HepG2 (cell line): ENCODE data around the gene RPS28. TPM values are rescaled to one million over a fixed set of nuclear protein-coding genes. Genes with fewer than 3 reads are reported as not detected.

Experiments used
- ARID3A ChIP-seq: IDR thresholded peaks from 2 replicates; pipeline ENCODE4 v1.6.1; 2012; ENCODE audit warnings: low read depth, low read length, improper control_type of control experiment
- ETV6 ChIP-seq: sonication (generic); formaldehyde crosslinking; conservative IDR thresholded peaks from 2 replicates; pipeline ENCODE4 v1.4.0; 2020; ENCODE audit warnings: missing genetic modification reagents
- FOXA3 ChIP-seq: IDR thresholded peaks from 2 replicates; pipeline ENCODE4 v1.6.1; 2016; ENCODE audit warnings: missing genetic modification reagents, missing compliant biosample characterization
- FOXJ3 ChIP-seq: sonication (generic); formaldehyde crosslinking; IDR thresholded peaks from 2 replicates; pipeline ENCODE4 v1.4.0; 2020; ENCODE audit warnings: missing genetic modification reagents, mild to moderate bottlenecking, borderline replicate concordance
- HOXA5 ChIP-seq: sonication (generic); formaldehyde crosslinking; IDR thresholded peaks from 2 replicates; pipeline ENCODE4 v1.4.0; 2020; ENCODE audit warnings: missing genetic modification reagents
- IRF9 ChIP-seq: sonication (generic); formaldehyde crosslinking; IDR thresholded peaks from 2 replicates; pipeline ENCODE4 v1.8.0; 2022; ENCODE audit warnings: missing genetic modification reagents, mild to moderate bottlenecking, borderline replicate concordance
- PCBP2 ChIP-seq: fragments of 200-400 bp; formaldehyde crosslinking; optimal IDR thresholded peaks from 2 replicates; pipeline ENCODE3; 2018; ENCODE audit warnings: low read length, low read depth; ENCODE audit not compliant: poor library complexity, severe bottlenecking
- RFX1 ChIP-seq: fragments of 450-650 bp; IDR thresholded peaks from 2 replicates; pipeline ENCODE4 v1.6.1; 2017
- SIN3A ChIP-seq: IDR thresholded peaks from 2 replicates; pipeline ENCODE4 v1.6.1; 2011; ENCODE audit warnings: low read depth, mild to moderate bottlenecking, control low read depth, low read length, borderline replicate concordance
- SNAPC2 ChIP-seq: sonication (generic); formaldehyde crosslinking; IDR thresholded peaks from 2 replicates; pipeline ENCODE4 v1.8.1; 2022; ENCODE audit warnings: mild to moderate bottlenecking, missing genetic modification reagents
- ZNF281 ChIP-seq: sonication (generic); formaldehyde crosslinking; IDR thresholded peaks from 2 replicates; pipeline ENCODE4 v1.4.0; 2020; ENCODE audit warnings: missing genetic modification reagents, borderline replicate concordance
- ZNF629 ChIP-seq: sonication (generic); formaldehyde crosslinking; conservative IDR thresholded peaks from 2 replicates; pipeline ENCODE4 v1.5.0; 2020; ENCODE audit warnings: missing genetic modification reagents
- polyA plus RNA-seq, 8 experiments: library from polyadenylated mRNA; depleted of rRNA in 3 of 8; stranded (reverse) in 7 of 8; unstranded in 1 of 8; fragments of >200 nt; fragmentation: Illumina TruSeq in 4 of 8; extraction: Trizol in 4 of 8; gene quantifications; 2 replicates each; pipeline versions ENCODE4 v1.2.1 to v1.2.3, GENCODE V29; 2011 to 2016; ENCODE audit warnings: low read depth in 4 of 8, missing spikeins in 1 of 8, mixed read lengths in 1 of 8; ENCODE audit not compliant: insufficient read depth in 1 of 8
- total RNA-seq, 5 experiments: library from RNA; depleted of rRNA; stranded (reverse); fragments of >200 nt; fragmentation: Illumina TruSeq; extraction: Trizol; gene quantifications; 2 replicates each; pipeline ENCODE4 v1.2.3, GENCODE V29; 2016; ENCODE audit warnings: low read depth in 1 of 5
- TF ChIP-seq, protein P1 (sequence below): IDR thresholded peaks from 2 replicates; pipeline ENCODE4 v1.6.1; 2016; ENCODE audit warnings: low read depth
- TF ChIP-seq, protein P2 (sequence below): sonication (generic); formaldehyde crosslinking; IDR thresholded peaks from 2 replicates; pipeline ENCODE4; 2020; ENCODE audit warnings: missing genetic modification reagents, mild to moderate bottlenecking, borderline replicate concordance
- TF ChIP-seq, protein P3 (sequence below): sonication (generic); formaldehyde crosslinking; IDR thresholded peaks from 2 replicates; pipeline ENCODE4 v1.5.1; 2020; ENCODE audit warnings: missing genetic modification reagents, mild to moderate bottlenecking, borderline replicate concordance

RPS28 gene
- total and polyA plus RNA-seq, 2 of the 13 experiments (the other 11 are each of a cell fraction or from before 2014, with no cell fraction given), result 281 to 545 TPM

DNA sequence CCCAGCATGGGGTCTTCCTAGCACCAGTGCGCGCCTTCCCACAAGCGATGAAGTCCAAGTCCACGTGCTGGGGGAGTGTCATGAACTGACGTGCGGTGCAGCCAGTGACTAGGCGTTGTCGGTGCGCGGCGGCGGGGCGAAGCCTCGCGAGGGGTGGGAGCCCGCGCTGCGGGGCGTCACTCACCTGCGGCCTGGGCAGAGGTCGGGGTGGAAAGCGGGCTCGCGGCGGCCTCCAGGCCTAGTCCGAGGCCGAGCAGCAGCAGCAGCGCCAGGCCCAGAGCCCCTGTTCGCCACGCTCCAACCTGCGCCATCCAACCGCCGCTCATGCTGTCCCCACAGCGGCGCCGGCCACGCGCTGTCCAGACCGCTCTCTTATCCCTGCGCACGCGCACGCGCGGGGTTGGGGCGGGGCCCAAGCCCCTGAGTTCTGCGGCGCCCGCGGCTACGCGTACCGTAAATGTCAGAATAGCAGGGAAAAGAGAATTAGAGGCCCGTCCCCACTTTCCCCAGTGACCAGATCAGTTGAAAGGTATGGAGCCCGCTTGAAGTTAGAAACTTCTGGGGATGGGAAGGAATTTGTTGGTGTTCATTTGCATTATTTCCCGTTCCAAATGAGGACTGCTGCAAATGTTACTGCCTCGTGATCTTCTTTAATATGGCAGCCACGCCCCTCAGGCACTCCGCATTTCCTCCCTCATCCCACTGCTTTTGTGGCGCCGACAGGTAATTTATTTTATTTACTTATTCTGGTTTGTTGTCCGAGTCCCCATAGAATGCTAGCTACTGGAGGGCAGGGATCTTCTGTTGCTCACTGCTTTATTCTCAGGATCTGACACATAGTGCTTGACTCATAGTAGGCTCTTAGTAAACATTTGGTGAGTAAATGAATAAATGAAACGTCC lies 13.1 kb upstream of the RPS28 start, which contains the start of gene CD320 (continued):
- TF ChIP-seq ZNF281 (CRISPR knock-in tag) (peak; percentile 77; the same call in 1 of the 2 replicates), ARID3A (no peak; the same call in 1 of the 2 replicates), RFX1 (no peak), PCBP2 (no peak), FOXA3 (CRISPR knock-in tag) (no peak), FOXJ3 (CRISPR knock-in tag) (no peak), ETV6 (CRISPR knock-in tag) (peak; percentile 81), SNAPC2 (no peak), ZNF629 (CRISPR knock-in tag) (peak; percentile 47; the same call in 1 of the 2 replicates), IRF9 (CRISPR knock-in tag) (peak; percentile 90; the same call in 1 of the 2 replicates), HOXA5 (peak; percentile 95), SIN3A (peak; percentile 89)
- TF ChIP-seq, protein P1, sequence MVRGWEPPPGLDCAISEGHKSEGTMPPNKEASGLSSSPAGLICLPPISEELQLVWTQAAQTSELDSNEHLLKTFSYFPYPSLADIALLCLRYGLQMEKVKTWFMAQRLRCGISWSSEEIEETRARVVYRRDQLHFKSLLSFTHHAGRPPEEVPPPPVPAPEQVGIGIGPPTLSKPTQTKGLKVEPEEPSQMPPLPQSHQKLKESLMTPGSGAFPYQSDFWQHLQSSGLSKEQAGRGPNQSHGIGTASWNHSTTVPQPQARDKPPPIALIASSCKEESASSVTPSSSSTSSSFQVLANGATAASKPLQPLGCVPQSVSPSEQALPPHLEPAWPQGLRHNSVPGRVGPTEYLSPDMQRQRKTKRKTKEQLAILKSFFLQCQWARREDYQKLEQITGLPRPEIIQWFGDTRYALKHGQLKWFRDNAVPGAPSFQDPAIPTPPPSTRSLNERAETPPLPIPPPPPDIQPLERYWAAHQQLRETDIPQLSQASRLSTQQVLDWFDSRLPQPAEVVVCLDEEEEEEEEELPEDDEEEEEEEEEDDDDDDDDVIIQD, result no peak
- TF ChIP-seq, protein P2, sequence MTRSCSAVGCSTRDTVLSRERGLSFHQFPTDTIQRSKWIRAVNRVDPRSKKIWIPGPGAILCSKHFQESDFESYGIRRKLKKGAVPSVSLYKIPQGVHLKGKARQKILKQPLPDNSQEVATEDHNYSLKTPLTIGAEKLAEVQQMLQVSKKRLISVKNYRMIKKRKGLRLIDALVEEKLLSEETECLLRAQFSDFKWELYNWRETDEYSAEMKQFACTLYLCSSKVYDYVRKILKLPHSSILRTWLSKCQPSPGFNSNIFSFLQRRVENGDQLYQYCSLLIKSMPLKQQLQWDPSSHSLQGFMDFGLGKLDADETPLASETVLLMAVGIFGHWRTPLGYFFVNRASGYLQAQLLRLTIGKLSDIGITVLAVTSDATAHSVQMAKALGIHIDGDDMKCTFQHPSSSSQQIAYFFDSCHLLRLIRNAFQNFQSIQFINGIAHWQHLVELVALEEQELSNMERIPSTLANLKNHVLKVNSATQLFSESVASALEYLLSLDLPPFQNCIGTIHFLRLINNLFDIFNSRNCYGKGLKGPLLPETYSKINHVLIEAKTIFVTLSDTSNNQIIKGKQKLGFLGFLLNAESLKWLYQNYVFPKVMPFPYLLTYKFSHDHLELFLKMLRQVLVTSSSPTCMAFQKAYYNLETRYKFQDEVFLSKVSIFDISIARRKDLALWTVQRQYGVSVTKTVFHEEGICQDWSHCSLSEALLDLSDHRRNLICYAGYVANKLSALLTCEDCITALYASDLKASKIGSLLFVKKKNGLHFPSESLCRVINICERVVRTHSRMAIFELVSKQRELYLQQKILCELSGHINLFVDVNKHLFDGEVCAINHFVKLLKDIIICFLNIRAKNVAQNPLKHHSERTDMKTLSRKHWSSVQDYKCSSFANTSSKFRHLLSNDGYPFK (CRISPR knock-in tag), result peak; percentile 43; the same call in 1 of the 2 replicates
- TF ChIP-seq, protein P3, sequence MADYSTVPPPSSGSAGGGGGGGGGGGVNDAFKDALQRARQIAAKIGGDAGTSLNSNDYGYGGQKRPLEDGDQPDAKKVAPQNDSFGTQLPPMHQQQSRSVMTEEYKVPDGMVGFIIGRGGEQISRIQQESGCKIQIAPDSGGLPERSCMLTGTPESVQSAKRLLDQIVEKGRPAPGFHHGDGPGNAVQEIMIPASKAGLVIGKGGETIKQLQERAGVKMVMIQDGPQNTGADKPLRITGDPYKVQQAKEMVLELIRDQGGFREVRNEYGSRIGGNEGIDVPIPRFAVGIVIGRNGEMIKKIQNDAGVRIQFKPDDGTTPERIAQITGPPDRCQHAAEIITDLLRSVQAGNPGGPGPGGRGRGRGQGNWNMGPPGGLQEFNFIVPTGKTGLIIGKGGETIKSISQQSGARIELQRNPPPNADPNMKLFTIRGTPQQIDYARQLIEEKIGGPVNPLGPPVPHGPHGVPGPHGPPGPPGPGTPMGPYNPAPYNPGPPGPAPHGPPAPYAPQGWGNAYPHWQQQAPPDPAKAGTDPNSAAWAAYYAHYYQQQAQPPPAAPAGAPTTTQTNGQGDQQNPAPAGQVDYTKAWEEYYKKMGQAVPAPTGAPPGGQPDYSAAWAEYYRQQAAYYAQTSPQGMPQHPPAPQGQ (CRISPR knock-in tag), result 0 out of 2 replicates have a peak, but pooled peaks have one; percentile 37
